Measurements from ENCODE around the gene KRTAP26-1.

Gene KRTAP26-1

DNA sequence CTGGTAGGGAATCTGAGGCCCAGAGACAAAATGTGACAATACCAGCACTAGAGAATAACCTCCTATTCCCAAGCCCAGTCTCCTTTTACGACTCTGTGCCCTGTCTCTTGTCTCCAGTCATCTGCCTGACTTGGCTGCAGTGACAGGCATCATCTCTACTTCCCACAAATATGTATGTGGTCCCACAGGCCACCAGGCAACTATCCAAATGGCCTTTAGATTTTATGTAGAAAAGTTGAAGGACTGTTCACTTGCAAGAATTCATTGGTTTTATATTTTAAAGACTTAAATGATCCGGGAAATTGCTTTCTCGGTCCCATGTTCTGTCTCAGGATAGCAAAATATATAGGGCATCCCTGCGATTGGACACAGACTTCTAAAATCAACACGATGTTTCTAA is 49.0 kb downstream of the KRTAP26-1 start:
- no peak for DNase-seq (ENCODE audit: low read depth)

DNA sequence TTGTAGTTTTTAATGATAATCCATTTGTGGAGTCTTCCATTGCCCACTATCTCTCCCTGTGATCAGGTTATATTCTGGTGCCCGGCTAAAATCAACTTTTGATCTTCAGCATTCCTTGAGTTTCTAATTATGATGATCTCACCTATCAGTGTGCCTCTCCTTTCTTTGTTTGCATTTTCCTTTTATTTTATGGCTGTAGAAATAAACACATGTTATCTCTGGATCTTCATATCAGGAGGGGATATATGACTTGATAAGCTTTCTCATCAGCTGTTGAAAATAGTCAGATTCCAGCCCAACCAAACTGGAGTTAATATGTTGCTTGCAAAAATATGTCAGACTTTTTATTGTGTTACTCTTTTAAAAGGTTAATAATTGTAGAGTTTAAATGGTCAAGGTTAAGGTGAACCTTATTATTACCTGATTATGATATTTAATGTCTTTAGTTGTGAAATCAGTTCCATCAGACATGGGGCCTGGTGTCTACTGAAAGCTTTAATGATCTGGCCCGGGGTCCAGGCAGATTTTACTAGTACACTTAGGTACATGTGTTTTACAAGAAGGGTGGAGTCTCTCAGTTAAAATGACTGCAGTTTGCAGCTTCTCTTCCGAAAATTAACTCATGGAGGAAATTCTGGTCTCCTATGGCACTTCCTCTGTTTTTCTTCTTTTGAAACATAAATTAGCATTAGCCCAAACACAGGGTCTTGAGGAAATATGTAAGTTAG is 50.1 kb downstream of the KRTAP26-1 start:
- DNase-seq (ENCODE audit: low read depth) = no peak

All from activated T-cell treated with anti-CD3 and anti-CD28 coated beads for 48 hours (primary cell).